ENCODE results near the gene FZD4.

FZD4 gene

DNA sequence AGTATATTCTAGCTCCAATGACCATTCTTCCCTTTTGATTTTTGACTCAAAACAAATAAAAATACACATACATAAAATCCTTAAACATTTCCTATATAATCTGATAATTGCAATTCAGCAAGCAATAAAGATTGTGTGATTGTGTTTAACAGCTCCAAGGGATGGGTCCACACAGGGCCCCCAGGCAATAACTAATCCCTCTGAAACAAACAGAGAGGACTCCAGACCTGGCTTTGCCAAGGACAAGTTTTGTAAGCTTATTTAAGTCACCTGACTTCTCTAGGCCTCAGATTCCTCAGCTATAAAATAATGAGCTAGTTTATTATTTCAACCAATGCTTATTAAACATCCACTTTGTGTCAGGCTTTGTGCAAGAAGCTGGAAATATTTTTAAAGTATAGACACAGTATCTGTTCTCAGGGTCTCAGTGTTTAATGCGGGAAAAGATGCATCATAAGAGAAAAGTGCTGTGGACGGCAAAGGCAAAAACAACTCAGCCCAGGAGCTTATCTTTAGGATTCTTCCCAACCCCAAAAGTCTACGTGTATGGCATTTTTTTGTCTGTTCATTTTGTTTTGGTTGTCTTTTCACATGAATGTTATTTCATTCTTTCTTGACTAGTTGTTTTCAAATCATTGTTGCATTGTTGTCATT is 20.1 kb downstream of the FZD4 start:
- DNase-seq = no peak
- TF ChIP-seq POLR2A (IDR thresholded peaks at IDR 0.05; ENCODE audit: low read length) (no peak), GATA1 (IDR thresholded peaks at IDR 0.05; ENCODE audit: low read depth, low read length) (no peak)

GRCh38 chr11:86934582-86934900 is 20.7 kb downstream of the FZD4 start:
- TF ChIP-seq POLR2A (IDR thresholded peaks at IDR 0.05; ENCODE audit: low read length) = no peak
- no peak for TF ChIP-seq GATA1 (IDR thresholded peaks at IDR 0.05; ENCODE audit: low read depth, low read length)
- DNase-seq = no peak

DNA sequence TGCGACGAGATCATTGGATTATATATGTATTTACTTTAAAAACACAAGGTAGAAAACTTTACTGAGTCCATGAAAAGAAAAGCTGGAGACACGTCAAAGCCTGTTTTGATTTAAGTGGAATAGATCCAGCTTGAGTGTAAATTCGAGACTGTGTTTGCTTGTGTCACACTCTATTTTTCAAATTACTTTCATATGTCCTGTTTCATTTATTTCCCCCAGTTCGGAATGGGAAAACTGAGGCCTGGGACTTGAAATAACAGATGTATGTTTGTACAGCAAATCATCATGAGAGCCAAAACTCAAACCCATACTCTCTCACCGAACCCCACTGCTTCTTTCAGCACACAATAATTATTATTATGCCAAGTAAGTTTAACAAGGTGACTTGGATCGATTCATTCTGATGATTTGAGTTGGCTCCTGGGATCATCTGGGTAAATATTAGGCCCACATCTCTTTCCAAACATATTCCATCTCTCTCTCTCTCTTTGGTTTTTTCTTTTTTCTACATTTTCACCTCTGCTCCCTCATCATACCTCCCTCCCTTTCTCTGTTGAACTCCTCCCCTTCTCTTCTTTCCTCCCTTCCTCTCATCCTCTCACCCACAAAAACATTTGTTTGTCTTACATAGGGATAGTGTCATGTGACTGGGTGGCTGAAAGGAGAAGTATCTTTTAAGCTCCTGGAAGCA is 21.2 kb downstream of the FZD4 start:
- TF ChIP-seq POLR2A (IDR thresholded peaks at IDR 0.05; ENCODE audit: low read length) (no peak), GATA1 (IDR thresholded peaks at IDR 0.05; ENCODE audit: low read depth, low read length) (no peak)
- DNase-seq = no peak

DNA sequence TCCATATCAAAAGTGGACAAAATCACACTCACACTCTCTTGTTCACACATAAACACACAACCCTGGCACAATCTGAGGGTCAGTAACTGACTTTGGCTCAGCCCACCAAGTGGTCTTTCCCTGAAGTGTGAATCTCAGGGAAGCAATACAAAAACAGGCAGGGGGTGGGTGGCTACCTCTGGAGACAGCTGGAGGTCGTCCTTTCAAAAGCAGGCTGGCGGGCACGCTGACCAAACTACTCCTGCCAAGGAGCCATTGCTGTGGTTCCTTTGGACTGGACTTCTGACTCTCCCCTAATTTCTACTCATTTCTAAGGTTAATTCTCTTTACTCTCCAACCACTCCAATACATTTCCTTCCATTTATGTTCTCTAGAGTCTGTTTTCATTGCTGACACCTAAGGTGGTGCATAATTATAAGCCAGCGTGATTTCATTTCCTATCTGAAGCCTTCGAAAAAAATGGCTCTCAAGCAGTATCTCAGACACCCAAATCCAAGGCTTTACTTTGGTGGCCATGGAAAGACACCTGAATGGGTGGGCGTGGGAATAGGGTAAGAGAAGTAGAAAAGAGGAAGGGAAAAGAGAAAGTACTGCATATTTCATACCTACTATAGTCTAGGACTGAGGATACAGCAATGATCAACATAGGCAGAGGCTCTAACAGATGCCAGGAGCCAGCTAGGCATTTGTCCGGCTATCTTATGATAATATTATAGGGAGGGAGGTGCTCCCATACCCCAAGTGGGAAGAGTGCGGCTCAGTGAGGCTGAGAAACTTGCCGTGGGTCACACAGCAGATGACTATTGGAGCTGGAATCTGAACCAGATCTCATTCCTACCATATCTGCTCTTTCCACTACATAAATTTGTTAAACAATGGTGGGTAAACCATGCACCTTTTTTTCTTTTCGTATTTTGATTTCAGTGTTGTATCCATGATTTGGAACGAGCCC is 22.0 kb downstream of the FZD4 start:
- no peak for DNase-seq
- TF ChIP-seq GATA1 (IDR thresholded peaks at IDR 0.05; ENCODE audit: low read depth, low read length) = no peak
- TF ChIP-seq POLR2A (IDR thresholded peaks at IDR 0.05; ENCODE audit: low read length) = no peak

DNA sequence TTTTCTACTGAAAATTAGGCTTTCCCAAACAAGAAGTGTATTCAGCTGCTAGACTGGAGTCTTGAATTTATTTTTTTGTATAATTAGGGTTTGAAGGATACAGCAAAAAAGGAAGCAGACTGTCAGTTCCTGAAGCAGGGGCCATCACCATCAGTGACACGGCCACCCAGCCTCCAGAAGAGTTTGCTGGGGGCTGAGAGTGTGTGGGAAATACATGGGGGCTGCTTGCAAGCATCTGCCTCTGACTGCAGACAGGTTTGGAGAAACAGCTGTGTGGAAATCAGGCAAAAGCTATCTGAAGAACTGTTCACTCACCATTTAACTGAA is 23.0 kb downstream of the FZD4 start:
- TF ChIP-seq POLR2A (IDR thresholded peaks at IDR 0.05; ENCODE audit: low read length) = no peak
- TF ChIP-seq GATA1 (IDR thresholded peaks at IDR 0.05; ENCODE audit: low read depth, low read length) = no peak
- DNase-seq = no peak

GRCh38 chr11:86931548-86932258 is 23.5 kb downstream of the FZD4 start:
- no peak for TF ChIP-seq GATA1 (IDR thresholded peaks at IDR 0.05; ENCODE audit: low read depth, low read length)
- TF ChIP-seq POLR2A (IDR thresholded peaks at IDR 0.05; ENCODE audit: low read length) = no peak
- DNase-seq = peak; percentile 77 to 90

- peak; percentile 24 to 38 for DNase-seq
- TF ChIP-seq POLR2A (IDR thresholded peaks at IDR 0.05; ENCODE audit: low read length) (no peak), GATA1 (IDR thresholded peaks at IDR 0.05; ENCODE audit: low read depth, low read length) (no peak)
Measured at GRCh38 chr11:86930957-86931547, 24.1 kb downstream of the FZD4 start.

GRCh38 chr11:86926975-86927374 is 28.2 kb downstream of the FZD4 start:
- TF ChIP-seq POLR2A (IDR thresholded peaks at IDR 0.05; ENCODE audit: low read length) (no peak), GATA1 (IDR thresholded peaks at IDR 0.05; ENCODE audit: low read depth, low read length) (no peak)
- no peak for DNase-seq

- TF ChIP-seq GATA1 (IDR thresholded peaks at IDR 0.05; ENCODE audit: low read depth, low read length) (no peak), POLR2A (IDR thresholded peaks at IDR 0.05; ENCODE audit: low read length) (no peak)
- DNase-seq = peak in 1 of 2 experiments; percentile 17
Measured at GRCh38 chr11:86923999-86924766, 31.0 kb downstream of the FZD4 start.

GRCh38 chr11:86922225-86922624 is 33.0 kb downstream of the FZD4 start:
- TF ChIP-seq GATA1 (IDR thresholded peaks at IDR 0.05; ENCODE audit: low read depth, low read length) = no peak
- TF ChIP-seq POLR2A (IDR thresholded peaks at IDR 0.05; ENCODE audit: low read length) = no peak

GRCh38 chr11:86919557-86920210 is 35.5 kb downstream of the FZD4 start:
- DNase-seq = peak; percentile 57 to 61
- TF ChIP-seq GATA1 (IDR thresholded peaks at IDR 0.05; ENCODE audit: low read depth, low read length) (no peak), POLR2A (IDR thresholded peaks at IDR 0.05; ENCODE audit: low read length) (no peak)

More at GRCh38 chr11:86922225-86922624, 33.0 kb downstream of the FZD4 start:
- no peak for DNase-seq

GRCh38 chr11:86918973-86919372 is 36.2 kb downstream of the FZD4 start:
- DNase-seq = no peak
- TF ChIP-seq GATA1 (IDR thresholded peaks at IDR 0.05; ENCODE audit: low read depth, low read length) = no peak
- TF ChIP-seq POLR2A (IDR thresholded peaks at IDR 0.05; ENCODE audit: low read length) = no peak
